Keratinocyte (primary cell): Measurements from ENCODE around the gene OLIG2.

Experiments
- CTCF ChIP-seq, 3 experiments: IDR thresholded peaks in 1 of 3; conservative IDR thresholded peaks in 1 of 3; optimal IDR thresholded peaks in 1 of 3; 2 replicates in 2 of 3; 3 replicates in 1 of 3; pipeline versions ENCODE3 to v1.5.1; 2011; ENCODE audit warnings: low read length in 3 of 3, mild to moderate bottlenecking in 3 of 3, moderate library complexity in 2 of 3, control low read depth in 1 of 3, inconsistent platforms in 1 of 3; ENCODE audit not compliant: insufficient read depth in 2 of 3; ENCODE audit errors: extremely low read depth in 1 of 3
- EZH2 ChIP-seq: IDR thresholded peaks from one replicate; pipeline ENCODE4 v1.6.1; 2012; ENCODE audit warnings: inconsistent platforms, mild to moderate bottlenecking, low read length, moderate library complexity

- no peak for TF ChIP-seq CTCF (optimal IDR thresholded peaks at IDR 0.05 in 1 of 3, IDR thresholded peaks at IDR 0.05 in 1 of 3, conservative IDR thresholded peaks at IDR 0.05 in 1 of 3; ENCODE audit: extremely low read depth in 1 of 3, insufficient read depth in 2 of 3, low read length in 3 of 3)
- peak; percentile 83 for TF ChIP-seq EZH2
Measured at GRCh38 chr21:33032434-33033047, 6.8 kb downstream of the OLIG2 start.
